ENCODE results near the gene GDF7.

GDF7 gene

DNA sequence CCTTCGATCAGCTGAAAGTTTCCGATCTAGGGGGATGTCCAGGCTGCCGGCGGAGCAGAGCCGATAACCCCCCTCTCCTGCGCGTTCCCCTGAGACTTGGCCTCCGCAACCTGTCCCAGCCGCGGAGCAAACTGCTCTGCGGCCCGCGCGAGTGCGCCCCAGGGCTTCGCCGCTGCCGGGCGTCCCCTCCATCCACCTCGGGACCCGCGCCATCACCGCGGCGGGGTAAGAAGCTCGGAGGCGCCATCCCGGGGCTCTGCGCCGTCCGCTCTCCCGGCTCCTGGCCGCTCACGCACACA lies 990 bp upstream of the GDF7 start:
- H3K36me3 ChIP-seq (ENCODE audit: insufficient read depth, low read depth, low read length): no peaks in the 10 kb centered on the region
- H3K9me3 ChIP-seq (ENCODE audit: insufficient read depth, low read depth, low read length): no peaks in the 10 kb centered on the region
- H3K4me1 ChIP-seq (ENCODE audit: insufficient read depth, low read length): peaks cover 2% of the 10 kb centered on the region; the same call in 1 of the 2 replicates
- H3K4me3 ChIP-seq (ENCODE audit: low read length): peak overlapping the region; percentile 64
- H3K27me3 ChIP-seq (ENCODE audit: insufficient read depth, low read length): peaks cover 96% of the 10 kb centered on the region
- no peak overlapping the region for H3K9ac ChIP-seq (ENCODE audit: low read depth, low read length)
- H3K27ac ChIP-seq (ENCODE audit: low read length): no peak overlapping the region

DNA sequence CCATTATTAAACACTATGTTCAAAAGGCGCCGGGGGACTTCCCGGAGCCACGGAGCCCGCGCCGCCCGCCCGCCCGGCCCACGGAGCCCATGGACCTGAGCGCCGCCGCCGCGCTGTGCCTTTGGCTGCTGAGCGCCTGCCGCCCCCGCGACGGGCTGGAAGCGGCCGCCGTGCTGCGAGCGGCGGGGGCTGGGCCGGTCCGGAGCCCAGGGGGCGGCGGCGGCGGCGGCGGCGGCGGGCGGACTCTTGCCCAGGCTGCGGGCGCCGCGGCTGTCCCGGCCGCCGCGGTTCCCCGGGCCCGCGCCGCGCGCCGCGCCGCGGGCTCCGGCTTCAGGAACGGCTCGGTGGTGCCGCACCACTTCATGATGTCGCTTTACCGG lies 197 bp downstream of the GDF7 start:
- Histone ChIP-seq H3K9ac (ENCODE audit: low read depth, low read length) (no peak overlapping the region), H3K4me3 (ENCODE audit: low read length) (peak overlapping the region; percentile 61; the same call in 1 of the 2 replicates), H3K4me1 (ENCODE audit: insufficient read depth, low read length) (peaks cover 2% of the 10 kb centered on the region; the same call in 1 of the 2 replicates), H3K36me3 (ENCODE audit: insufficient read depth, low read depth, low read length) (no peaks in the 10 kb centered on the region), H3K27me3 (ENCODE audit: insufficient read depth, low read length) (peaks cover 97% of the 10 kb centered on the region), H3K9me3 (ENCODE audit: insufficient read depth, low read depth, low read length) (no peaks in the 10 kb centered on the region), H3K27ac (ENCODE audit: low read length) (no peak overlapping the region)

DNA sequence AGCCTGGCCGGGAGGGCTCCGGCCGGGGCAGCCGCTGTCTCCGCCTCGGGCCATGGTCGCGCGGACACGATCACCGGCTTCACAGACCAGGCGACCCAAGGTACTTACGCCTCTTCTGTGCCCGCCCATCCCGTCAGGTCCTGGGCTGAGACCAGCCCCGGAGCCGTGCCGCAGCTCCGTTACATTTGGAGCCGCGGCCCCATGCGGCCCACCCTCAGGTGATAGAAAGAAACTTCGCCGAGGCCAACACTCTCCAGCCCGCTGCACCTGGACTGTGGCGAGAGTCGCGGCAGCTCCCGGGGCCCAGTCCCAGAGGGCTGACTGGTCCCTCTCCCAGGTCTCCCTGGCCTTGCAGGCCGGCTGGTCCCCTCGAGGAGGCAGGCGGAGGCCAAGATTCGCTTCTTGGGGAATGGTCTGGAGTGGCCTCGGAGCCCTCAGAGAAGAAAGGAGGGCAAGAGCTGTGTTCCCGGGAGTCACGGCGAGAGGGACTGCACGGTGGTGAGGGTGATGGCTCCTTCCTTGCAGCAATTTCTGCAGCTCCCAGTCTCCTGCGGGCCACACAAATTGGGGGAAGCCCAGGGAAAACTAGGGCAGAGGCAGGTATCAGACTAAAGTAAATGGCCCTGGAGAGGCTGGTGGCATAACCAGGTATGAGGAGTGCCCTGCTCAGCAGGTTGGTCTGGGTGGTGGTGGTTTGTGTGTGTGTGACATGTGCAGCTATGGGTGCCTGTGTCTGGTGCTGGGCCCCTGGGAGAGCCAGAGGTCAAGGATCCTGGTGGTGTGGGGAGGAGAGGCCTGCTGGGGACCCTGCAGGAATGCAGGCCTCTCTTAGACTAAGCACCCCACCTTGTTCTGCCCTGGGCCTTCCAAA lies 822 bp downstream of the GDF7 start:
- Histone ChIP-seq H3K27me3 (ENCODE audit: insufficient read depth, low read length) (peaks cover 97% of the 10 kb centered on the region), H3K9ac (ENCODE audit: low read depth, low read length) (no peak overlapping the region), H3K27ac (ENCODE audit: low read length) (no peak overlapping the region), H3K9me3 (ENCODE audit: insufficient read depth, low read depth, low read length) (no peaks in the 10 kb centered on the region), H3K4me1 (ENCODE audit: insufficient read depth, low read length) (peaks cover 7% of the 10 kb centered on the region; the same call in 1 of the 2 replicates), H3K4me3 (ENCODE audit: low read length) (peak overlapping the region; percentile 61; the same call in 1 of the 2 replicates), H3K36me3 (ENCODE audit: insufficient read depth, low read depth, low read length) (no peaks in the 10 kb centered on the region)

DNA sequence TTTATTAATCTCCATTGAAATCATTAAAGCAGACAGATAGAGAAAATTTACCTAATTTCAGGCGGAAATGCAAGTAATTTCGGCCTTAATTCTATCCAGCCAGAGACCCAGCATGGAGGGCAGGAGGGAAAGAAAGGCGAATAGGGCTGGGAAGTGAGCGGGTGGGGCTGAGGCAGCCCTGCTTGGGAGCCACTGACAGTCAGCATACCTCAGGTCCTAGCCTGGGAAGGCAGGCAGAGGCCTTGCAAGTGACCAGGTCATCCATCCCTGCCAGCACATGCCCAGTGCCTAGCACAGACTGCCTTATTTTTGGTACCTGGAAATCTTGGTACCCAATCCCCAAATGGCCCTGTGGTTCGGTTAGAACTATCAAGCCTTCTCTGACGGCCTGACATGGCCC lies 1.5 kb downstream of the GDF7 start:
- Histone ChIP-seq H3K4me3 (ENCODE audit: low read length) (no peak overlapping the region), H3K27me3 (ENCODE audit: insufficient read depth, low read length) (peaks cover 97% of the 10 kb centered on the region), H3K9ac (ENCODE audit: low read depth, low read length) (no peak overlapping the region; the same call in 1 of the 2 replicates), H3K27ac (ENCODE audit: low read length) (no peak overlapping the region), H3K4me1 (ENCODE audit: insufficient read depth, low read length) (peaks cover 14% of the 10 kb centered on the region; the same call in 1 of the 2 replicates), H3K9me3 (ENCODE audit: insufficient read depth, low read depth, low read length) (no peaks in the 10 kb centered on the region), H3K36me3 (ENCODE audit: insufficient read depth, low read depth, low read length) (no peaks in the 10 kb centered on the region)

DNA sequence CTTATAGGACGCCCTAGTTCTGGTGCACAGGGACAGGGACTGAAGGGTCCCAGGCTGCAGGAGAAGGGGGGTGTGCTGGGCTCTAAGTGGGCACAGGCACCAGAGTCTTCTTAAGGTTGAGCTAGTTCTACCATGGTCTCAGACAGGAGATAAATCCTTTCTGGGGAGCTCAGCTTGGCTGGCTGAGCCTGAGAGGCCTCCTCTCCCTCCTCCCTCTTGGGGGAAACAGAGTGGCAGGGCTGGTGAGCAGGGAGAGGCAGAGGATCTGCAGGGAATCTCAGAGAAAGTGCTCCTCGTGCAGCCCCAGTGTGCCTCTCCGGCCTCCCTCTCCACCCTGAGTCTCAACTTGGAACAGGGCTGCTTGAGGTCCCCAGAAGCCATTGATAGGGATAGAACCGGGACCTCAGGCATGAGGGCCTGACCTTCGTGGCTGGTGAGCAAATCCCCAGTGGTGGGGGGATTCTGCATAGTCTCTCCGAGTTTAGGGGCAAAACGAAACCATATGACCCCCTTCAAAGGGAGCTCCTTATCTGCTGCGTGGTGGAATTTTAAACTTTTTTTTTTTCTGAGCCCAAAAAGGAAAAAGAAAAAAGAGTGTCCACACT lies 2.0 kb downstream of the GDF7 start:
- H3K27ac ChIP-seq (ENCODE audit: low read length): no peak overlapping the region
- H3K9ac ChIP-seq (ENCODE audit: low read depth, low read length): no peak overlapping the region; the same call in 1 of the 2 replicates
- no peaks in the 10 kb centered on the region for H3K36me3 ChIP-seq (ENCODE audit: insufficient read depth, low read depth, low read length)
- H3K4me3 ChIP-seq (ENCODE audit: low read length): no peak overlapping the region
- peaks cover 97% of the 10 kb centered on the region for H3K27me3 ChIP-seq (ENCODE audit: insufficient read depth, low read length)
- H3K4me1 ChIP-seq (ENCODE audit: insufficient read depth, low read length): peaks cover 18% of the 10 kb centered on the region; the same call in 1 of the 2 replicates
- H3K9me3 ChIP-seq (ENCODE audit: insufficient read depth, low read depth, low read length): no peaks in the 10 kb centered on the region

DNA sequence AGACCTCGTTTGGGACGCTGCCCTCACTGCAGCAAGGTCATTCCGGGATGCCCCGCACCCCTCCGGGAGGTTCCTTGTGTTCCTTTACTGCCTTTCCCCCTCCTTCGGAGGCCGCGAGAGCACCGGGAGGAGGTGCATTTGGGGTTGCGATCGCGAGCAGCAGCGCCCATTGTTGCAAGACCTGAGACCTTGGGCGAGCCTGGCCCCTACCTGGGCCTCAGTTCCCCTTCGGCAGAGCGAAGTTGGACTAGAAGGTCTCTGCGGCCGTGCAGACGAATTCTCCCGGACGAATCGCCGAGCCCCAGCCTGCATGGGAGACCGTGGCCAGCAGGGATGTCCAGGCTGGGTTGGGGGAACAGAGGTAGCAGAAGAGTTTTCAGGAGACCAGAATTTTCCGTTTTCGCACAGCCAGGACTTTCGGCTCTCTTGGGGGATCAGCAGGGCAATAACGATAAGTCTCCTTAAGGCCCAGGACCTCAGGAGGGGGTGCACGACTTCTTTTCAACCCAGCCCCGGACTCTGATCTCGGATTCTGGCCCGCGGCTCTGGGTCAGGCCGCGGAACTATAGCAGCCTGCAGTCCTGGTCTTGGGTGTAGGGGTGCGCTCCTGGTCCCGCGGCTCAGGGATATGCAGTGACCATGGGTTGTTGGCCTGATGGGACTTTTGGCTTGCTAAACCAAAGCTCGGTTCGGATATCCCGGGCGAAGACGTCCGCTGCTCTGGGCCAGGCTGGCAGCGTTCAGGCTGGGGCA lies 2.8 kb downstream of the GDF7 start:
- H3K27me3 ChIP-seq (ENCODE audit: insufficient read depth, low read length): peaks cover 97% of the 10 kb centered on the region

DNA sequence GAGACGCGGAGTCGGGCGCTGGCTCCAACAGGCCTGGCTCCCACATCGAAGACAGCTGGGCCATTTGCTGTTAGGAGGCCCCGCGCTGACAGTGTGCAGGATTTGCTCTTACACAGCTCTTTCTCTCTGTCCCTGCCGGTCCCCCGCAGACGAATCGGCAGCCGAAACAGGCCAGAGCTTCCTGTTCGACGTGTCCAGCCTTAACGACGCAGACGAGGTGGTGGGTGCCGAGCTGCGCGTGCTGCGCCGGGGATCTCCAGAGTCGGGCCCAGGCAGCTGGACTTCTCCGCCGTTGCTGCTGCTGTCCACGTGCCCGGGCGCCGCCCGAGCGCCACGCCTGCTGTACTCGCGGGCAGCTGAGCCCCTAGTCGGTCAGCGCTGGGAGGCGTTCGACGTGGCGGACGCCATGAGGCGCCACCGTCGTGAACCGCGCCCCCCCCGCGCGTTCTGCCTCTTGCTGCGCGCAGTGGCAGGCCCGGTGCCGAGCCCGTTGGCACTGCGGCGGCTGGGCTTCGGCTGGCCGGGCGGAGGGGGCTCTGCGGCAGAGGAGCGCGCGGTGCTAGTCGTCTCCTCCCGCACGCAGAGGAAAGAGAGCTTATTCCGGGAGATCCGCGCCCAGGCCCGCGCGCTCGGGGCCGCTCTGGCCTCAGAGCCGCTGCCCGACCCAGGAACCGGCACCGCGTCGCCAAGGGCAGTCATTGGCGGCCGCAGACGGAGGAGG lies 3.5 kb downstream of the GDF7 start:
- H3K36me3 ChIP-seq (ENCODE audit: insufficient read depth, low read depth, low read length): no peaks in the 10 kb centered on the region
- H3K4me3 ChIP-seq (ENCODE audit: low read length): no peak overlapping the region
- H3K9ac ChIP-seq (ENCODE audit: low read depth, low read length): no peak overlapping the region
- H3K27me3 ChIP-seq (ENCODE audit: insufficient read depth, low read length): peaks cover 97% of the 10 kb centered on the region
- peaks cover 27% of the 10 kb centered on the region for H3K4me1 ChIP-seq (ENCODE audit: insufficient read depth, low read length)
- H3K9me3 ChIP-seq (ENCODE audit: insufficient read depth, low read depth, low read length): no peaks in the 10 kb centered on the region
- no peak overlapping the region for H3K27ac ChIP-seq (ENCODE audit: low read length)

More for the DNA sequence above, 2.8 kb downstream of the GDF7 start:
- Histone ChIP-seq H3K9ac (ENCODE audit: low read depth, low read length) (no peak overlapping the region), H3K4me3 (ENCODE audit: low read length) (no peak overlapping the region; the same call in 1 of the 2 replicates), H3K27ac (ENCODE audit: low read length) (no peak overlapping the region), H3K36me3 (ENCODE audit: insufficient read depth, low read depth, low read length) (no peaks in the 10 kb centered on the region), H3K4me1 (ENCODE audit: insufficient read depth, low read length) (peaks cover 25% of the 10 kb centered on the region), H3K9me3 (ENCODE audit: insufficient read depth, low read depth, low read length) (no peaks in the 10 kb centered on the region)

DNA sequence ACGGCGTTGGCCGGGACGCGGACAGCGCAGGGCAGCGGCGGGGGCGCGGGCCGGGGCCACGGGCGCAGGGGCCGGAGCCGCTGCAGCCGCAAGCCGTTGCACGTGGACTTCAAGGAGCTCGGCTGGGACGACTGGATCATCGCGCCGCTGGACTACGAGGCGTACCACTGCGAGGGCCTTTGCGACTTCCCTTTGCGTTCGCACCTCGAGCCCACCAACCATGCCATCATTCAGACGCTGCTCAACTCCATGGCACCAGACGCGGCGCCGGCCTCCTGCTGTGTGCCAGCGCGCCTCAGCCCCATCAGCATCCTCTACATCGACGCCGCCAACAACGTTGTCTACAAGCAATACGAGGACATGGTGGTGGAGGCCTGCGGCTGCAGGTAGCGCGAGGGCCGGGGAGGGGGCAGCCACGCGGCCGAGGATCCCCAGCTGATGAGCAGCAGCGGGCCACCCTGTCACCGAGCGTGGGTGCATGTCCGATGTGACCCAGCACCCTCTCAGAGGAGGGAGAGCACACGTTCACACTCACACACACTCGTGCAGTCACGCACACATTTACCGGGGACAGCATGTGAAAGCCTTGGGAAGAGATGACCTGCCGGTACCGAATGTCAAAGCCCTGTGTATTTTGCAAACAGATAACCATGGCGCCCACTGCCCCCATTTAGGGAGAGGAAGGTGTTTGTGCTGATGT lies 4.2 kb downstream of the GDF7 start:
- peaks cover 97% of the 10 kb centered on the region for H3K27me3 ChIP-seq (ENCODE audit: insufficient read depth, low read length)
- no peaks in the 10 kb centered on the region for H3K9me3 ChIP-seq (ENCODE audit: insufficient read depth, low read depth, low read length)
- H3K36me3 ChIP-seq (ENCODE audit: insufficient read depth, low read depth, low read length): no peaks in the 10 kb centered on the region
- no peak overlapping the region for H3K9ac ChIP-seq (ENCODE audit: low read depth, low read length)
- no peak overlapping the region for H3K27ac ChIP-seq (ENCODE audit: low read length)
- peaks cover 27% of the 10 kb centered on the region for H3K4me1 ChIP-seq (ENCODE audit: insufficient read depth, low read length)
- no peak overlapping the region for H3K4me3 ChIP-seq (ENCODE audit: low read length)

DNA sequence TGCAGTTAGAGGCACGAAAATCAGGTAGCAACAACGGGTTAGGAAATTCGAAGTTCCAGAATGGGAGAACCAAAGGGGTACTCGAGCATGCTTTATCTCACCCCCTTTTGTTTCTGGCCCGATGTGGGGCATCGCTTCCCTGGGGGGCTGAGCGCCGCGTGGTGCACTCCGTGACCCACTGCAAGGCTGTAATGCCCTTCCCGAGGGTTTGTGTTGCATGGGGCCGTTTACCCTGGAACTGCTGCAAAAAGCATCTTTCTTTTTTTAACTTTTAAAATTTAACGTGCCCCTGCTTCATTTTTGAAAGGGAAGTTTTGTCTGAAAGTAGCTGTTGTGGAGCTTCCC lies 4.8 kb downstream of the GDF7 start:
- Histone ChIP-seq H3K9me3 (ENCODE audit: insufficient read depth, low read depth, low read length) (no peaks in the 10 kb centered on the region), H3K9ac (ENCODE audit: low read depth, low read length) (no peak overlapping the region), H3K4me1 (ENCODE audit: insufficient read depth, low read length) (peaks cover 27% of the 10 kb centered on the region), H3K4me3 (ENCODE audit: low read length) (no peak overlapping the region), H3K27me3 (ENCODE audit: insufficient read depth, low read length) (peaks cover 93% of the 10 kb centered on the region), H3K36me3 (ENCODE audit: insufficient read depth, low read depth, low read length) (no peaks in the 10 kb centered on the region), H3K27ac (ENCODE audit: low read length) (no peak overlapping the region)

DNA sequence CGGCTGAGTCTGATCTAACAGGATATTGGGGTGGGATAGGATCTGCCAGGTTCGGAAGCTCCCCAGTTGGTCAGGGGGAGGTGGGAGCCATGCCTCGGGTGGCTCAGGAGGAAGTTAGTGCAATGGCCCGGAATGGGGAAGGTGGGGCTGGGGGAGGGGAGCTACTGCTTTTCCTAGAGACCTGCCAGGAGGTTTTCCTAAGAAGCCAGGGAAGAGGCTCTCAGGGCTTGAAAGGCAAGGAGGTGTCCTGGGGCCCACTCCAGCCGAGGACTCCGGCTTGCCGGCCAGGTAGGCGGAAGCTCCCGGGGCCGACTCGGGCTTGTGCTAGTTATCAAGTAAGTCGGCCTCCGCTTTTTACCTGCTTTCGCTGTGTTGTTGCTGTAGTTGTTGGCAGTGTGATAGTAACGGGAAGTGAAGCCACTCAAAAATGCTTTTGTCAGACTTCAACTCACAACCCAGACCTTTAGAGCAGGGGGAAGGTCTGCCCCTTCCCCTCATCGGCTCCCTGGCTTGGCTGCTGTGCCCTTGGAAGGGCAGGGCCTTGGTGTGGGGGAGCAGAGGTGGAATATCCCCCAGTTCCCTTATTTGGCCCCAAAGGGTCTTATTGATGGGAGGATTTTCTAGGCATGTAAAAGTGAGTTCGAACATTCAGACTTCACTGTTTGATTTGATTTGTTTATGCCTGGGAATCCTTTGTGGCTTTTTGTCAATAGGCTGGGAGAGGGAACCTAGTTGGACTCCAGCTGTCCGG lies 5.4 kb downstream of the GDF7 start:
- H3K36me3 ChIP-seq (ENCODE audit: insufficient read depth, low read depth, low read length): no peaks in the 10 kb centered on the region
- no peak overlapping the region for H3K27ac ChIP-seq (ENCODE audit: low read length)
- peaks cover 89% of the 10 kb centered on the region for H3K27me3 ChIP-seq (ENCODE audit: insufficient read depth, low read length)
- no peaks in the 10 kb centered on the region for H3K9me3 ChIP-seq (ENCODE audit: insufficient read depth, low read depth, low read length)
- H3K4me1 ChIP-seq (ENCODE audit: insufficient read depth, low read length): peaks cover 27% of the 10 kb centered on the region
- no peak overlapping the region for H3K9ac ChIP-seq (ENCODE audit: low read depth, low read length)
- H3K4me3 ChIP-seq (ENCODE audit: low read length): peak overlapping the region; percentile 45; the same call in 1 of the 2 replicates

Measured in iPS-20b (cell line).